ENCODE results near the gene DENND4A.

Gene DENND4A

GRCh38 chr15:65611888-65612615 lies 180.0 kb downstream of the DENND4A start:
- DNase-seq (ENCODE audit: extremely low spot score), result no peak
- POLR2A ChIA-PET, result interaction anchor here (1.4 to 3.3 kb wide), 8 partner anchors 10 to 744 kb away, joined by 4 to 26 read pairs (median 6); partner anchors contain the start of genes RAB11A, RNU5B-1, SLC24A1 and TIPIN
- no peak for TF ChIP-seq L3MBTL2 (conservative IDR thresholded peaks at IDR 0.05)
- CTCF ChIA-PET, result no interaction called here

DNA sequence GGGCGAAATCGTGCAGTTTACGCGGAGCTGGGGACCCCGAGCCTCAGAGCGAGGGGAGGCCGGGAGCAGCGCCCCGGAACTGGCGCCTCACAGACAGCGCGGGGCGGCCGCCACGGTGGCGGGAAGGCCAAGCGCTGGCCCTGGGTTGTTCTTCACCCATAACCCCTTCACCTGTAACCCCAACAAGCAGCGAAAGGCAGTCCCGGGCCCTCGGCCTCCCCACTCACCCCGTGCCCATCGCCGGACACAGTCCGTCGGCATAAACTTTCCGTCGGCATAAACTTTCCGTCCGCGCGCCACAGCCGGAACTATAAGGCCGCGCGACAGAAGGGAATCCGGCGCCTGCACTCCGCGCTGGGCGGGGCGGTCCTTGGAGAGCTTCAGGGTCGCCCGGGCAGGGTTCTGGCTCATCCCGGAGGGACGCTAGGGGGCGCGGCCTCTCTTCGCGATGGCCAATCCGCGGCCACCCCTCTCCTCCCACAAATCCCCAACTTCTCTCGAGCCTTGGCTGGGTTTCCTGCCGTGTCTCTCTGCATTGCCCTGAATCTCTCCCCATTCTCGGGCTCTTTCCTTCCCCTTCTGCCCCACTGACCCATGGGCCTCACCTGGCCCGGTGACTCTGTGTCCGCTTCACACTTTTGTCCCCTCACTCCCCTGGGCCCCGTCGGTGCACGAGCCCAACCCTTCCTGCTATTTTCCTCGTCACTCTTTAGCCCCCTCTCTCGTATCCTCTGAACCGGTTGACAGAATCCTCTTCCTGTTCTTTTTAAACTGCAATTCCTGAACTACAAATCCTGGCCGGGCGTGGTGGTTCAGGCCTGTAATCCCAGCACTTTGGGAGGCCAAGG lies 181.0 kb downstream of the DENND4A start, which contains the start of gene INTS14:
Gene INTS14, minus strand, starts transcription at position 261 of the 848 bp plus-strand sequence. CDS start 3,751 bp downstream, outside the sequence.
- POLR2A ChIA-PET, result interaction anchor here (0.6 to 3.3 kb wide), 46 partner anchors 8 to 745 kb away, joined by 3 to 26 read pairs (median 4); partner anchors contain the start of genes DIS3L, DPP8, HACD3 and PARP16
- CTCF ChIA-PET, result interaction anchor here (0.6 to 1.2 kb wide), 7 partner anchors 8 to 61 kb away, joined by 3 to 4 read pairs (median 3); no protein-coding TSS in a partner anchor
- DNase-seq (ENCODE audit: extremely low spot score), result peak; percentile 97

More for the DNA sequence above, 181.0 kb downstream of the DENND4A start, which contains the start of gene INTS14:
- no peak; the same call in 1 of the 2 replicates for TF ChIP-seq ARNT (IDR thresholded peaks at IDR 0.05)
- TF ChIP-seq TARDBP (IDR thresholded peaks at IDR 0.05), result no peak
- TF ChIP-seq, protein P1, sequence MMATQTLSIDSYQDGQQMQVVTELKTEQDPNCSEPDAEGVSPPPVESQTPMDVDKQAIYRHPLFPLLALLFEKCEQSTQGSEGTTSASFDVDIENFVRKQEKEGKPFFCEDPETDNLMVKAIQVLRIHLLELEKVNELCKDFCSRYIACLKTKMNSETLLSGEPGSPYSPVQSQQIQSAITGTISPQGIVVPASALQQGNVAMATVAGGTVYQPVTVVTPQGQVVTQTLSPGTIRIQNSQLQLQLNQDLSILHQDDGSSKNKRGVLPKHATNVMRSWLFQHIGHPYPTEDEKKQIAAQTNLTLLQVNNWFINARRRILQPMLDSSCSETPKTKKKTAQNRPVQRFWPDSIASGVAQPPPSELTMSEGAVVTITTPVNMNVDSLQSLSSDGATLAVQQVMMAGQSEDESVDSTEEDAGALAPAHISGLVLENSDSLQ (IDR thresholded peaks at IDR 0.05), result no peak
- TF ChIP-seq L3MBTL2 (conservative IDR thresholded peaks at IDR 0.05), result peak; percentile 76
- no peak for TF ChIP-seq SP1 (IDR thresholded peaks at IDR 0.05)
- peak; percentile 97 for TF ChIP-seq CTBP1 (IDR thresholded peaks at IDR 0.05; ENCODE audit: borderline replicate concordance)
- 0 out of 2 replicates have a peak, but pooled peaks have one; percentile 3 for TF ChIP-seq FOXM1 (IDR thresholded peaks at IDR 0.05; ENCODE audit: borderline replicate concordance)
- no peak for TF ChIP-seq FOXK2 (IDR thresholded peaks at IDR 0.05)
- TF ChIP-seq ELF4 (IDR thresholded peaks at IDR 0.05), result peak; percentile 65; the same call in 1 of the 2 replicates
- no peak for TF ChIP-seq ZNF384 (IDR thresholded peaks at IDR 0.05)
- no peak for TF ChIP-seq HDGF (IDR thresholded peaks at IDR 0.05; ENCODE audit: borderline replicate concordance)
- TF ChIP-seq BHLHE40 (IDR thresholded peaks at IDR 0.05; ENCODE audit: borderline replicate concordance), result no peak
- TF ChIP-seq LEF1 (IDR thresholded peaks at IDR 0.05; ENCODE audit: borderline replicate concordance), result no peak
- no peak for TF ChIP-seq FOXA1 (IDR thresholded peaks at IDR 0.05)
- TF ChIP-seq SUZ12 (IDR thresholded peaks at IDR 0.05), result no peak
